MM.1S (cell line): ENCODE results near the gene PLCB4.

ENCODE experiments used
- DNase-seq: peaks from one replicate; pipeline ENCODE4 v3.0.0-alpha.2; 2015
- H2AFZ ChIP-seq: fragments of 300-600 bp; sonication (generic); 2 replicates; pipeline ENCODE4 v1.6.0; 2016; ENCODE audit warnings: antibody characterized with exemption, low read length
- H3F3A ChIP-seq: fragments of 300-600 bp; sonication (generic); 2 replicates; pipeline ENCODE4 v1.6.1; 2016; ENCODE audit warnings: mild to moderate bottlenecking, antibody characterized with exemption, low read length, moderate library complexity, mixed read lengths; ENCODE audit not compliant: insufficient read depth
- H3K27ac ChIP-seq: fragments of 300-600 bp; sonication (generic); 2 replicates; pipeline ENCODE4 v1.5.1; 2016; ENCODE audit warnings: mild to moderate bottlenecking, low read length
- H3K27me3 ChIP-seq: fragments of 300-600 bp; sonication (generic); replicated peaks from 2 replicates; pipeline ENCODE4 v1.6.0; 2016; ENCODE audit warnings: low read length; ENCODE audit not compliant: insufficient read depth
- H3K36me3 ChIP-seq: fragments of 300-600 bp; sonication (generic); replicated peaks from 2 replicates; pipeline ENCODE4 v1.6.1; 2016; ENCODE audit warnings: mild to moderate bottlenecking, low read length, mixed read lengths; ENCODE audit not compliant: insufficient read depth
- H3K4me1 ChIP-seq: fragments of 300-600 bp; sonication (generic); 2 replicates; pipeline ENCODE4 v1.6.1; 2016; ENCODE audit warnings: low read length, mixed read lengths
- H3K4me2 ChIP-seq: fragments of 300-600 bp; sonication (generic); 2 replicates; pipeline ENCODE4 v1.6.0; 2016; ENCODE audit warnings: low read depth, low read length
- H3K4me3 ChIP-seq: fragments of 300-600 bp; sonication (generic); 2 replicates; pipeline ENCODE4 v1.5.1; 2016; ENCODE audit warnings: low read length, mixed read lengths
- H3K79me2 ChIP-seq: fragments of 300-600 bp; sonication (generic); 2 replicates; pipeline ENCODE4 v1.6.1; 2016; ENCODE audit warnings: mixed run types, low read length, mixed read lengths
- H3K9ac ChIP-seq: fragments of 300-600 bp; sonication (generic); 2 replicates; pipeline ENCODE4 v1.6.1; 2016; ENCODE audit warnings: low read length, mixed read lengths
- H3K9me2 ChIP-seq: fragments of 300-600 bp; sonication (generic); replicated peaks from 2 replicates; pipeline ENCODE4 v1.6.1; 2016; ENCODE audit warnings: mild to moderate bottlenecking, low read length, mixed read lengths; ENCODE audit not compliant: insufficient read depth
- H3K9me3 ChIP-seq: fragments of 300-600 bp; sonication (generic); replicated peaks from 2 replicates; pipeline ENCODE4 v1.6.1; 2016; ENCODE audit warnings: mild to moderate bottlenecking, low read length, mixed read lengths; ENCODE audit not compliant: insufficient read depth
- H4K20me1 ChIP-seq: fragments of 300-600 bp; sonication (generic); 2 replicates; pipeline ENCODE4 v1.6.1; 2016; ENCODE audit warnings: mild to moderate bottlenecking, low read length, moderate library complexity, mixed read lengths; ENCODE audit not compliant: insufficient read depth
- EZH2 ChIP-seq: fragments of 300-600 bp; sonication (generic); optimal IDR thresholded peaks from 2 replicates; pipeline ENCODE3; 2017; ENCODE audit warnings: low read depth, mild to moderate bottlenecking, antibody characterized with exemption, low read length, mixed read lengths
- EZH2phosphoT487 ChIP-seq: fragments of 300-600 bp; sonication (generic); IDR thresholded peaks from 2 replicates; pipeline ENCODE4 v1.6.1; 2018; ENCODE audit warnings: antibody characterized with exemption, low read length
- TF ChIP-seq, protein P1 (sequence below): fragments of 300-600 bp; sonication (generic); IDR thresholded peaks from 2 replicates; pipeline ENCODE4 v1.5.1; 2016; ENCODE audit warnings: antibody characterized with exemption, low read length, mixed read lengths

Gene PLCB4

DNA sequence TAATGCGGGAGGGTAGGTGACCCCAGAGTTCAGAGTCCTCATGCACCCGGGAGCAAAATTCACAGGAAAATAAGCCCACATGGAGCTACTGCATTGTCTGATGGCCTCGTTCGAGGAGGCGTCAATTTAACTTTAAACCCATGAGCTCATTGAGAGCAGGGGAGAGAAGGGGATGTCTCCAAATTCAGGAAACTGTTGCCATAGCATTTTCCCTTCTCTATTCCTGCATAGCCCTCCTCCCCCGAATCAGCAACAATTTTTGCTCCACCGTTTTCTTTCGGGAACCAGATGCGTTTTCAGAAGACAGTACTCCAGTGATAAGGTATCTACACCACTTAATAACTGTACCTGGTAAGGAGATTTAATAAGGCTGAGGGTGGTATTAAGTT, 445.2 kb downstream of the PLCB4 start:
- no peaks in the 10 kb centered on the region for H3K9me3 ChIP-seq
- 0 out of 2 replicates have a peak overlapping the region, but pooled peaks have one; percentile 10 for H2AFZ ChIP-seq
- peaks cover 63% of the 10 kb centered on the region for H3F3A ChIP-seq
- TF ChIP-seq EZH2phosphoT487 (no peak), EZH2 (no peak)
- TF ChIP-seq, protein P1, sequence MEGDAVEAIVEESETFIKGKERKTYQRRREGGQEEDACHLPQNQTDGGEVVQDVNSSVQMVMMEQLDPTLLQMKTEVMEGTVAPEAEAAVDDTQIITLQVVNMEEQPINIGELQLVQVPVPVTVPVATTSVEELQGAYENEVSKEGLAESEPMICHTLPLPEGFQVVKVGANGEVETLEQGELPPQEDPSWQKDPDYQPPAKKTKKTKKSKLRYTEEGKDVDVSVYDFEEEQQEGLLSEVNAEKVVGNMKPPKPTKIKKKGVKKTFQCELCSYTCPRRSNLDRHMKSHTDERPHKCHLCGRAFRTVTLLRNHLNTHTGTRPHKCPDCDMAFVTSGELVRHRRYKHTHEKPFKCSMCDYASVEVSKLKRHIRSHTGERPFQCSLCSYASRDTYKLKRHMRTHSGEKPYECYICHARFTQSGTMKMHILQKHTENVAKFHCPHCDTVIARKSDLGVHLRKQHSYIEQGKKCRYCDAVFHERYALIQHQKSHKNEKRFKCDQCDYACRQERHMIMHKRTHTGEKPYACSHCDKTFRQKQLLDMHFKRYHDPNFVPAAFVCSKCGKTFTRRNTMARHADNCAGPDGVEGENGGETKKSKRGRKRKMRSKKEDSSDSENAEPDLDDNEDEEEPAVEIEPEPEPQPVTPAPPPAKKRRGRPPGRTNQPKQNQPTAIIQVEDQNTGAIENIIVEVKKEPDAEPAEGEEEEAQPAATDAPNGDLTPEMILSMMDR = no peak
- 0 out of 2 replicates have a peak, but pooled peaks cover 6% of the 10 kb centered on the region for H3K36me3 ChIP-seq
- DNase-seq = no peak
- H3K27me3 ChIP-seq = no peaks in the 10 kb centered on the region
- H3K27ac ChIP-seq = peak overlapping the region; percentile 83
- peak overlapping the region; percentile 42 for H3K4me2 ChIP-seq
- H3K4me3 ChIP-seq = peak overlapping the region; percentile 90
- peaks cover 24% of the 10 kb centered on the region for H3K4me1 ChIP-seq
- no peaks in the 10 kb centered on the region for H3K9me2 ChIP-seq
- peaks cover 79% of the 10 kb centered on the region for H3K79me2 ChIP-seq
- H3K9ac ChIP-seq = peak overlapping the region; percentile 94
- no peaks in the 10 kb centered on the region for H4K20me1 ChIP-seq

DNA sequence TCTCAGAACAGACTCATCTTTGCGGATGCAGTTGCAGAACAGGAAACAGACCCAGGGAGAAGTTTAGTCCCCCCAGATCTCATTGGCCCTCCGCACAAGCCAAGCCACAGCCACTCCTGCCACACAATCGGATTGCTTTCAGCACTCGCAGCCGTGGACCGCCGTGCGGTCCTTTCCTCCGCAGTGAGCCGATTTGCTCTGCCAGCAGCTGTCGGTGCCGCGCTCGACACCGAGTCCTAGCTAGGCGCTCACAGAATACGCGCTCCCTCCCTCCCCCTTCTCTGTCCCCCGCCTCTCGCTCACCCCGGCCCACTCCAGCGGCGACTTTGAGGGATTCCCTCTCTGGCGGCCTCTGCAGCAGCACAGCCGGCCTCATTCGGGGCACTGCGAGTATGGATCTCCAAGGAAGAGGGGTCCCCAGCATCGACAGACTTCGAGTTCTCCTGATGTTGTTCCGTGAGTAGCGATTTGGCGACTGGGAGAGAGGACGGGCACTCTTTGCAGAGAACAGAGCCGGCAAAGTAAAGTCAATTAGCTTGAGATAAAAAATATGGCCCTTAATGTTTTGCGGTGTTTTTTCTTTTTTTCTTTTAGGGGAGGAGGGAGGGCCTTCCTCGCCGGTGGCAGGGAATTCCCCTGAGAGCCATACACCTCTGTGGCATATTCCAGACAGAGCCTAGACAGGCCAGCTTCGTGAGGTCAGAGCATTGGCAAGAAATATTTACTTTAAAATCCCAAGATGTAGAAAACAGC, 445.8 kb downstream of the PLCB4 start, which contains the start of gene LAMP5:
TSS of gene LAMP5 (plus strand) at position 130 of the 753 bp plus-strand sequence. CDS start at position 393, 263 bp downstream.
- Histone ChIP-seq H3K4me3 (peak within 1 kb of the TSS; percentile 90), H3K36me3 (0 out of 2 replicates have a peak, but pooled peaks cover 11% of the 10 kb centered on the region), H3K9ac (peak within 1 kb of the TSS; percentile 94), H3K4me1 (peaks cover 24% of the 10 kb centered on the region), H4K20me1 (no peaks in the 10 kb centered on the region), H3K9me3 (no peaks in the 10 kb centered on the region), H3K79me2 (peaks cover 80% of the 10 kb centered on the region), H3K27me3 (no peaks in the 10 kb centered on the region), H3K9me2 (no peaks in the 10 kb centered on the region), H3K4me2 (peak within 1 kb of the TSS; percentile 80), H3F3A (peaks cover 64% of the 10 kb centered on the region), H2AFZ (peak within 1 kb of the TSS; percentile 31; the same call in 1 of the 2 replicates), H3K27ac (peak within 1 kb of the TSS; percentile 83)
- TF ChIP-seq, protein P1 = no peak
- no peak for TF ChIP-seq EZH2phosphoT487
- TF ChIP-seq EZH2 = no peak
- peak; percentile 85 for DNase-seq

DNA sequence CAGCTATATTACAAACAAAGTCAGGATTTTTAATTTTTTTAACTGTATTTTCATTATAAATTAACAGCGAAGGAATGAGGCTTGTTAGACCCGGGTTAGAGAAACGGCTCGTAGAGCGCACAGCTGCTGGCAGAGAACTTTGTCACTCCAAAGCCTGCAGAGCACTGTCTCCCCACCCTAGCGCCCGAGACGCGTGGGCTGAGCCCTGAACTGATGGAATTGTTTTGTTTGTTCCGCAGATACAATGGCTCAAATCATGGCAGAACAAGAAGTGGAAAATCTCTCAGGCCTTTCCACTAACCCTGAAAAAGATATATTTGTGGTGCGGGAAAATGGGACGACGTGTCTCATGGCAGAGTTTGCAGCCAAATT, 446.3 kb downstream of the PLCB4 start:
- H3K4me3 ChIP-seq = peak overlapping the region; percentile 90
- peaks cover 86% of the 10 kb centered on the region for H3K79me2 ChIP-seq
- peak overlapping the region; percentile 94 for H3K9ac ChIP-seq
- peaks cover 59% of the 10 kb centered on the region for H3F3A ChIP-seq
- no peaks in the 10 kb centered on the region for H4K20me1 ChIP-seq
- TF ChIP-seq EZH2phosphoT487 (no peak), EZH2 (no peak)
- TF ChIP-seq, protein P1 = no peak
- H3K27me3 ChIP-seq = no peaks in the 10 kb centered on the region
- H3K36me3 ChIP-seq = 0 out of 2 replicates have a peak, but pooled peaks cover 11% of the 10 kb centered on the region
- H3K4me2 ChIP-seq = peak overlapping the region; percentile 80
- H3K27ac ChIP-seq = peak overlapping the region; percentile 83; the same call in 1 of the 2 replicates
- no peak overlapping the region for H2AFZ ChIP-seq
- peak; percentile 37 for DNase-seq
- H3K4me1 ChIP-seq = peaks cover 21% of the 10 kb centered on the region
- H3K9me3 ChIP-seq = no peaks in the 10 kb centered on the region
- H3K9me2 ChIP-seq = no peaks in the 10 kb centered on the region
